ENCODE measurements around the gene HAUS2.
"Not testable (repeated sequence)": the region's sequence is repeated elsewhere in the genome, so short reads cannot be mapped to it uniquely, and the experiment has no call there.

The HAUS2 gene

GRCh38 chr15:42549741-42550392 is 1.2 kb downstream of the HAUS2 start:
- TF ChIP-seq, protein P1, sequence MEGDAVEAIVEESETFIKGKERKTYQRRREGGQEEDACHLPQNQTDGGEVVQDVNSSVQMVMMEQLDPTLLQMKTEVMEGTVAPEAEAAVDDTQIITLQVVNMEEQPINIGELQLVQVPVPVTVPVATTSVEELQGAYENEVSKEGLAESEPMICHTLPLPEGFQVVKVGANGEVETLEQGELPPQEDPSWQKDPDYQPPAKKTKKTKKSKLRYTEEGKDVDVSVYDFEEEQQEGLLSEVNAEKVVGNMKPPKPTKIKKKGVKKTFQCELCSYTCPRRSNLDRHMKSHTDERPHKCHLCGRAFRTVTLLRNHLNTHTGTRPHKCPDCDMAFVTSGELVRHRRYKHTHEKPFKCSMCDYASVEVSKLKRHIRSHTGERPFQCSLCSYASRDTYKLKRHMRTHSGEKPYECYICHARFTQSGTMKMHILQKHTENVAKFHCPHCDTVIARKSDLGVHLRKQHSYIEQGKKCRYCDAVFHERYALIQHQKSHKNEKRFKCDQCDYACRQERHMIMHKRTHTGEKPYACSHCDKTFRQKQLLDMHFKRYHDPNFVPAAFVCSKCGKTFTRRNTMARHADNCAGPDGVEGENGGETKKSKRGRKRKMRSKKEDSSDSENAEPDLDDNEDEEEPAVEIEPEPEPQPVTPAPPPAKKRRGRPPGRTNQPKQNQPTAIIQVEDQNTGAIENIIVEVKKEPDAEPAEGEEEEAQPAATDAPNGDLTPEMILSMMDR (IDR thresholded peaks at IDR 0.05; ENCODE audit: unreplicated experiment in 3 of 3) = no peak
- Mint-ChIP-seq H3K4me1 (peaks cover 31% of the 10 kb centered on the region), H3K27ac (peak overlapping the region in 2 of 3 experiments; percentile 49 to 92), H3K27me3 (ENCODE audit: low read depth) (no peaks in the 10 kb centered on the region), H3K9me3 (no peaks in the 10 kb centered on the region), H3K4me3 (peak overlapping the region; percentile 92 to 97 (median 95)), H3K36me3 (ENCODE audit: low read depth) (peaks cover 15% of the 10 kb centered on the region)

- peaks cover 14% of the 10 kb centered on the region for H3K4me1 Mint-ChIP-seq
- no peaks in the 10 kb centered on the region for H3K9me3 Mint-ChIP-seq
- no peaks in the 10 kb centered on the region for H3K27me3 Mint-ChIP-seq (ENCODE audit: low read depth)
- TF ChIP-seq, protein P1 (IDR thresholded peaks at IDR 0.05; ENCODE audit: unreplicated experiment in 3 of 3) = no peak
- H3K36me3 Mint-ChIP-seq (ENCODE audit: low read depth) = peaks cover 4% of the 10 kb centered on the region
- H3K4me3 Mint-ChIP-seq = no peak overlapping the region
- no peak overlapping the region for H3K27ac Mint-ChIP-seq
Observed at GRCh38 chr15:42553554-42553953, 4.9 kb downstream of the HAUS2 start.

GRCh38 chr15:42556550-42557207 is 8.0 kb downstream of the HAUS2 start:
- H3K4me3 Mint-ChIP-seq; H3K27me3 Mint-ChIP-seq (ENCODE audit: low read depth); H3K27ac Mint-ChIP-seq; H3K9me3 Mint-ChIP-seq; H3K4me1 Mint-ChIP-seq: not testable (repeated sequence)
- H3K36me3 Mint-ChIP-seq (ENCODE audit: low read depth) = peaks cover 18% of the 10 kb centered on the region

DNA sequence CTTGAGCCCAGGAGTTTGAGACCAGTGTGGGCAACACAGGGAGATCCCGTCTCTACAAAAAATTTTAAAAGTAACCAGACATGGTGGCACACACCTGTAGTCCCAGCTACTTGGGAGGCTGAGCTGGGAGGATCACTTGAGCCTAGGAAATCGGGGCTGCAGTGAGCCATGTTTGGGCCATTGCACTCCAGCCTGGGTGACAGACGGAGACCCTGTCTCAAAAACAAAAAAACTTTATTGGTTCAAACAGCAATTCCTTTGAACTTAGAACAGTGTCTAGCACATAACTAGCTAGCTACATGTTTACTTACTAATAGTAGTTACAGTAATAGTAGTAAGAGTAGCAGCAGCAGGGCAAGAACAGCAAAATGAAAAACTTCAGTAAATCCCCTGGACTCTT is 10.1 kb downstream of the HAUS2 start:
- Mint-ChIP-seq H3K9me3 (no peaks in the 10 kb centered on the region), H3K27ac (no peak overlapping the region), H3K4me3 (no peak overlapping the region), H3K36me3 (ENCODE audit: low read depth) (peaks cover 27% of the 10 kb centered on the region), H3K27me3 (ENCODE audit: low read depth) (no peaks in the 10 kb centered on the region), H3K4me1 (no peaks in the 10 kb centered on the region)
- TF ChIP-seq, protein P1 (IDR thresholded peaks at IDR 0.05; ENCODE audit: unreplicated experiment in 3 of 3) = no peak

DNA sequence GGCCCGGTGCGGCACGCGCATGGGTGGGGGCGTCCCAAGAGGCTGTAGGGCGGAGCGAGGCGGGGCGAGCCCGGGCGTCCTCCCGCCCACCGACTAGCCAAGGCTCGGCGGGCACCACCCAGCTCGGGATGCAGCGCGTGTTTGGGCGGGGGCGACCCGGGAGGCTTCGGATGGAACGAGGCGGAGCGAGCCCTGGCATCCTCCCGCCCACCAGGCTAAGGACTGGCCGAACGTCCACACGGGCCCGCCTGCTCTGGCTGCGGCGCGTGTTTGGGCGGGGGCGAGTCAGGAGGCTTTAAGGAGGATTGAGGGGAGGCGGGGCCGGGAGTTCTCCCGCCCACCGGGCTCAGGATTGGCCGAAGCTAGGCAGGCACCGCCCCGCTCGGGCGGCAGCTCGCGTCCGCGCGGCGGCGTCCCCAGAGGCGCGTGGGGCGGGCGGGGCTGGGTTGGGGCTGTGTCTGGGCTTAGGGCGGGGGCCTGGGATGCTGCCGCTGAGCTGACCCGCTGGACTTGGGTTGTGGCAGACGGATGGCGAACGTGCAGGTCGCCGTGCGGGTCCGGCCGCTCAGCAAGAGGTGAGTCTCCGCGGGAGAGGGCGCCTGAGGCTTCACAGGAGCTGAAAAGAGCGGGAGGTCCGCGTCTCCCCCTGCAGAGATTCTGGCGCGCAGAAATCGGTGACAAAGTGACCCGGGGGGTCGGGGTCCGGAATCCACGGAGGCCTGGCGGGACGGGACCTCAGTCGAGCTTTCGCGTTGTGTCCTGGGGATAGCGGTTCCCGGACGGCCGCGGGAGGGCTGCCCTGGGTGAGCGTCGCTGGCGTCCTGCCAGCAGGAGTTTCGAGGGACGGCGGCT is 26.8 kb downstream of the HAUS2 start, which contains the start of gene STARD9:
Gene STARD9 (plus strand): TSS at position 419 of the 852 bp plus-strand sequence. CDS start 110 bp downstream, at position 529.
- peak within 1 kb of the TSS; percentile 95 to 98 (median 97) for H3K4me3 Mint-ChIP-seq

More for the DNA sequence above, 26.8 kb downstream of the HAUS2 start, which contains the start of gene STARD9:
- Mint-ChIP-seq H3K27me3 (ENCODE audit: low read depth) (peaks cover 26% of the 10 kb centered on the region), H3K27ac (peak within 1 kb of the TSS; percentile 6 to 80 (median 79)), H3K36me3 (ENCODE audit: low read depth) (no peaks in the 10 kb centered on the region), H3K9me3 (no peaks in the 10 kb centered on the region), H3K4me1 (peaks cover 41% of the 10 kb centered on the region)
- TF ChIP-seq, protein P1 (IDR thresholded peaks at IDR 0.05; ENCODE audit: unreplicated experiment in 3 of 3) = no peak

Measured in nephron (organoid).